GM19099 (cell line): Measurements from ENCODE around the gene NEURL1.

Experiments
- POLR2A ChIP-seq: IDR thresholded peaks from 3 replicates; pipeline ENCODE4 v1.6.1; 2011; ENCODE audit warnings: low read depth; ENCODE audit not compliant: insufficient read length; ENCODE audit errors: extremely low read depth

The NEURL1 gene

DNA sequence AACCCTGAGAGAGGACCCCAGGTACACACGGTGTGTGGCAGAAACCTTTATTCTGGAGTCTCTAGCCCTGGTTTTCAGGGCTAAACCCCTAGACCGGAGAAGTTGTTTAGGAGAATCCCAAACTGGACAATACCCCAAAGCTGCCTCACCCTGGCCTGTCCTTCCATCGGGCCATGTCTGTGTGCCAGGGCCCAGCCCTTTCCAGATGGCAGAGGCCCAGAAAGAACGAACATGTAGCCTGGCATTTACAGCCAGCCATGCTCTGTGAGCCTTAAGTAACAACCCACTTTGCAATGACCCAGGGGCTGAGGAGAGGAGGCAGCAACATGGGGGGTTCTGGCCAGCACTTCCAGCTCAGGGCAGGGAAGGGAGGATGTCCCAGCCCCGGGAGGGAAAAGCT, 142.1 kb downstream of the NEURL1 start:
- TF ChIP-seq POLR2A: no peak

DNA sequence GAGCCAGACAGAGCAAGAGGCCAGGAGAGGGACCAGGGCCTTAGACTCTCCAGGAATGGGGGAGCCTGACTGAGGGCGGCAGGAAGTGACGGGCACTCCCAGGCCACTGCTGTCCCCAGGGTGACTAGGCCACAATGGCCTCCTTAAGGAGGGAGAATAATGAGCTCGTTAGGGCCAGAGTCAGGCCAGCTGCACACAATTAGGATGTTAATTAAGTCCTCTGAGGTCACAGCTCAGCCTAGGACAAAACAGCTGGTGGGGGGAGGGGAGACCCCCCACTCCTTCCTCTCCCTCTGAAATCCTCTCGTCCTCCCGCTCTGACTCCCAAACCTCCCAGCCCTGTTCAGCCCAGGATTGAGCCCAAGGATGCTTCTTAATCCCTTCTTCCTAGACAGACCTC, 143.0 kb downstream of the NEURL1 start:
- no peak for TF ChIP-seq POLR2A

DNA sequence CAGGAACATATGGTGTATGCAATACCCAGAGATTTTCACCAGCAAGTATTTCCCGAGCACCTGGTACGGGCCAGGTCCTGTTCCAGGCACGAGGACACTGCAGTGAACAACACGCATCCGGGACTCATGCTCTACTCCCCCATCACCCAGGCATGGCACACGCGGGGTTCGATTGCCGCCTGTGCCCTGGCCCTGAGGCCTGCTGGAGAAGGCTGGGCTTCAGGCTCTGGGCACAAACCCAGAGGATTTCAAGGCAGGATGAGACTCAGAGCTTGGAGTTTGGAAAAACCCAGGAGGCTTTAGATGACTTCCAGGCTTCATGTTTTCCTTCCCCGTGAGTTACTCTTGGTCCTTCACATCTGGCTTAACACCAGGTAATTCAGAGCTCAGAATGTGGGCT, 143.5 kb downstream of the NEURL1 start:
- no peak for TF ChIP-seq POLR2A

GRCh38 chr10:103637927-103638557, 144.5 kb downstream of the NEURL1 start:
- TF ChIP-seq POLR2A: no peak

DNA sequence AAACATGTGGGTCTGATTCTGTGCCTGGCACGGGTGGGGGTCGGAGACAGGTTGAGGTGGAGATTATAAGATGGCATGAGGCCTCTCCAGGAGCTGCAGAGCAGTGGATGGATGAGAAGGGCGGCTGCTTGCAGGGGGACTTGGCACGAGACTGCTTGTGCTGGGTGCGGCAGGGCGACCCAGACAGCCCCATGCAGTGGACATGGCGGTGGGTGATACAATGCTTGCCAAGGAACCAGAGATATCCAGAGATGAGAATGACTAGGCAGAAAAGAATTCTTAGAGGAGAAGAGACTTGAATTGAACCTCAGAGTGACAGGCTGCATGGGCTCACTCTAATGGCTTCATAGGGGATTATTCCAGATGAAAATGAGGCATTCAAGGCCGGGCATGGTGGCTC, 145.4 kb downstream of the NEURL1 start:
- TF ChIP-seq POLR2A: no peak

GRCh38 chr10:103640436-103641181, 147.1 kb downstream of the NEURL1 start:
- TF ChIP-seq POLR2A: no peak

DNA sequence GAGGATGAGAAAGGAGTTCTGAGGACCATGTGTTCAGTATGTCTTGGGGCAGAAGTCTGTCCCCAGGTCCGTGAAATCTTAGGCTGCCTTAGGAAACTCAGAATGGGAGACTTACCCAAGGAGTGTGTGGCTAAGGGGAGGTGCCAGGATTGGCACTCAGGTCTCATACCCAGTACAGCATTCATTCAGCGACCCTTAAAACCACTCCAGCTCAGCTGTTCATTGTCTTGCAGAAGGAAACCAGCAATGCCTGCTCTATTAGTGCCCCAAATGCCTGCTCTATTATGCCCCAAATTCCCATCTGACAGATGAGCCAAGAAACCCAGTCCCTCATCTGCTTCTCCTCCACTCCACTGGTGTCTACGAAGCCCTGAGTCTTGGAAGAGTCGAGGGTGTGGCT, 147.8 kb downstream of the NEURL1 start:
- TF ChIP-seq POLR2A: no peak
